ENCODE results near the gene POTEC. TPM values are rescaled to one million over a fixed set of nuclear protein-coding genes. Genes with fewer than 3 reads are reported as not detected.
"Not testable (repeated sequence)": the region's sequence is repeated elsewhere in the genome, so short reads cannot be mapped to it uniquely, and the experiment has no call there.

The POTEC gene
- total RNA-seq, 2 experiments from 2014 or later, result not detected

DNA sequence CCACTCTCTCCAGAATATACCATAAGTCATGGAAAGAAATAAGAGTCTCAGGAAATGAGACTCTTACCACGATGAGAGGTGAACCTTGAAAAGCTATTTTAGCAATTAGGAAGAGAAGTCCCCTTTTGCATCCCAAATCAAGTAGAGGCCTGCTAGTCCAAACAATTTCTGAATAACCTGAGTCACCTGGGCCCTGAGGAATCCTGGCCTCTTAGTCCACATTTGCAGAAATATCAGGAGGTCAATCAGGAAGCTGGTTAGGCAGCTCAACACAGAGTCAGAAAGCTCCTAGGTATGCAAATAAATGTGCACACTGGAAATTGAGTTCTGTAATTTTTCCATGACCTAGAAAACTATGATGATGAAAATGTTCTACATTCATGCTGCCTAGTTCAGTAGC, 77.4 kb downstream of the POTEC start:
- H3K4me1 ChIP-seq (ENCODE audit: insufficient read depth, low read length, poor library complexity, severe bottlenecking); H4K20me1 ChIP-seq (ENCODE audit: insufficient read depth, low read length); H3K79me2 ChIP-seq (ENCODE audit: insufficient read depth, low read depth, low read length); H3K9me2 ChIP-seq (ENCODE audit: insufficient read depth, low read length); H3K4me2 ChIP-seq (ENCODE audit: low read length); DNase-seq (ENCODE audit: low spot score); H3K27ac ChIP-seq (ENCODE audit: low read depth, low read length, poor library complexity, severe bottlenecking); H2AFZ ChIP-seq (ENCODE audit: low read length); POLR2A ChIA-PET; CTCF ChIA-PET (ENCODE audit: unreplicated experiment); H3K36me3 ChIP-seq (ENCODE audit: insufficient read depth, low read length); H3K4me3 ChIP-seq (ENCODE audit: low read depth, low read length, poor library complexity, severe bottlenecking); intact Hi-C loops (cut with micrococcal nuclease; ENCODE audit: unreplicated experiment); H3K9me3 ChIP-seq (ENCODE audit: low read length); BruUV-seq (replicated peaks): not testable (repeated sequence)

Small RNA genes within 50 kb of the gene (small RNA-seq; reads per million reads assigned to genes)
- not detected for gene RNU6-1021P

Other genes with a start within 250 kb of the POTEC start
- gene ANKRD30B, start 204.6 kb upstream of the POTEC start, total RNA-seq (2014; rRNA removed; shearing (Covaris generic)), result not detected in 2 replicates
- gene ANKRD30B, start 204.6 kb upstream of the POTEC start, total RNA-seq (2022), result not detected in 2 replicates

Measured in OCI-LY7 (cell line).